SK-N-DZ (cell line): ENCODE measurements around the gene CCDC57.
"Not testable (repeated sequence)": the region's sequence is repeated elsewhere in the genome, so short reads cannot be mapped to it uniquely, and the experiment has no call there.

Experiments used
- DNase-seq: peaks from one replicate; pipeline ENCODE4 v3.0.0-alpha.2; 2015; ENCODE audit warnings: low spot score

The CCDC57 gene

DNA sequence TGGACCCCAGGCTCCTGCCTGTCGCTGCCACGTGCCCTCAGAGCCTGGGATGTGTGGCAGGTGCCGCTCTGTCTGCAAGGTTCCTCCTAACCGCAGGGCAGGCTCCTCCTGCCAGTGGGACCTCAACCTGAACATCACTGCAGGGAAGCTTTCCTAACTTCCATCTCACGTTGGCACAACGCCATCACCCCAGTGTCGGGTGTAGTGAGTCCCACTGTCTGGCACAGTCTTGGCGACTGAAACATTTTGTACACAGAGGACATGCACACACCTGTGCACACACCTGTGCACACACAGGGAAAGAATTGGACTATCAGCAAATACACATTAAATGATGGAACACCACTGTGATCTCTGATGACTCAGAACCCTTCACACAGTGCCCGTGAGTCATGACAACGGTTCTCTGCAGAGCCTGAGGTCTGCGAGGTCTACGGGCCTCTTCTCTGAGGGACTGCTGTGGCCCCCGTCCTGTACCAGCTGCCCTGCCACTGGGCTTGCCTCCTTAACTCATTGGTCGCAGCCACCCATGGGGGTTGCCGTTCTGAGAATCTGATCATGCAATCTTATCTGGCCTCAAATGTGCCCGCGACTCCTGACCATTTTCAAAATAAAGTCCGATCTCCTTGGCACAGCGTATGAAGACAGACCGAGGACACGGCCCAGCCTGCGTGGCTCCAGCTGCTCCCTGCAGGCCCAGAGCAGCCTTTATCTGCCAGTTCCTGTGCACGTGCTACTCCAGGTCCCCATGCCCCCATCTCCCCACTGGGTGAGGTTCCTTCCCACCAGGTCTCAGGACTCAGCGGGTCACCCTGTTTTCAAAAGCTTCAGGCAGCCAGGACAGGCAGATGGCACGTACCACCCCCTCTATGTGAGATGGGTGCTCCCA lies 7.6 kb downstream of the CCDC57 start:
- no peak for DNase-seq

- DNase-seq, result no peak
These were observed 8.7 kb downstream of the CCDC57 start for GRCh38 chr17:82203920-82204319.

GRCh38 chr17:82202981-82203380 lies 9.7 kb downstream of the CCDC57 start:
- no peak for DNase-seq

- DNase-seq, result no peak
These were observed 11.1 kb downstream of the CCDC57 start for GRCh38 chr17:82201498-82201910.

DNA sequence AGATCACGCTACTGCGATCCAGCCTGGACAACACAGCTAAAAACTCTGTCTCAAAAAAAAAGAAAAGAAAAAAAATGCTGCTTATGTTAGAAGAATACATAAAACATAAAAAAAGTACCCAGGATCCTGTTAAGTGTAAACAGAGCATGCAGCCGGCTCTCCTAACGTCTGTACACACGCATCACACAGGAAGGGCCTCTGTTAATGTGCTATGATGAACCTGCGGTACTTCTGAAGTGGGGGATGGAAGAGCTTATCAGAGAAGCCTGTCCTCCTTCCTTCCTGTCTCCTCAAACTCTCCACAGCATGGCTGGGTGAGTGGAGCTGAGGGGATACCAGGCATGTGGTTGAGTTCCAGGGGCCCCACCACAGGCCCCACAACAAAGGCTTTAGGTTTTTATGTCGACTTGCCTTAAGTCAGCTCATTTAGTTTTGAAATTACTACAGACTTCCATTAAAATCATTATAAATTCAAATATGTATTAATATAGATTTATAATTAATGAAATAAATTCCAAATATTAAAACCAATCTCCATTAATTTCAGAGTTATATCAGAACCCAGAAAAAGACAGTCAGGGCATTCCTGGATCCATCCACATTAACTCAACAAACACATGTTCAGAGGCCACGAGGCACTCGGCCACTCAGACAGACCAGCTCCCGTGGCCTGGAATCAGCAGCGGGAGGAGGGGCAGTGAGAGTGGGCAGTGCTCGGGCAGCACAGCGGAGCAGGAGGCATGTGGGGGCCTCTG lies 11.7 kb downstream of the CCDC57 start:
- DNase-seq, result no peak

GRCh38 chr17:82200135-82200534 lies 12.5 kb downstream of the CCDC57 start:
- DNase-seq, result no peak

GRCh38 chr17:82199496-82199895 lies 13.1 kb downstream of the CCDC57 start:
- no peak for DNase-seq

- DNase-seq, result no peak
These were observed 14.6 kb downstream of the CCDC57 start for GRCh38 chr17:82198092-82198491.

DNA sequence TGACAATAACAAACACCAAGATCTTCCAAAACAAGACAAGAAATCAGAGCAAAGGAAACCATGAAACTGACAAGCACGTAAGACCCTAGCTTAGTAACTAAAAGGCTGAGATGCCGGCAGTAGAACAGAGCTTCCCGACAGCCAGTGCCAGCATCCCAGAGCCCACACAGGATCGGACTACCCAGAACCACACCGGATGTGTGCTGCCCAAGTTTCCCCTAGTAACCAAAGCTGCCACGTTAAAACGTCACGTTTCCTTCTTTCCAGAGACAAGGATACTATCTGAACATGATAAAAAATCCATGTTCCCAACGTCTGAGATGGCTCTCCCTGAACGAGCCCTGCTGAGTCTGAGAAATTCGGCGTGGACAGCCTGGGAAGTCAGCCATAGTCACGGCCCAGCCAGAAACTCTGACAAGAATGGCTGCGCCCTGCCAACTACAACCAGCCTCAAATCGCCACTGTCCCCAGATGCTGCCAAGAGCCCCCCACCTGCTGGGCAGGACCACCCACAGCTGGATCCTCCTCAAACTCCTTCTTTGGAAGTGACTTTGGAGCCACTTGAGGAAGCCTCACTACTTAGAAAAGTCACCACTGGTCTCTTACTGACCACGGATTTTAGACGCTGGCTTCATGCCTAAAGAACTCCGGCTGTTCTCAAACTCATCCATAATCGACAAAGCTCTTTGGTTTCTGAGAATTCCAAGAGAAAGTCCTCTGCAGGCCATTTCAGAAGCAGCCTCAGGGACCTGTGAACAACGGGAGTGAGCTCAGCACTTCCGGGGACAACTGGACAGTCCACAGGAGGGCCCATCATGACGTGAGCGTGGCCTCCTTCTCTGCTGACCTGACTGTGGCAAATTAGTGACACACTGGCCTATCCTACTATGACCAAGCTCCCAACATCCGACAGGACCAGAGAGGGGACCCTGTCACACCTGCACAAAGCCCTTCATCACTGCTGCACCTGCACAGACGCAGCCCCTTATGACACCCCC lies 16.7 kb downstream of the CCDC57 start:
- DNase-seq, result no peak

GRCh38 chr17:82194765-82195164 lies 17.9 kb downstream of the CCDC57 start:
- no peak for DNase-seq

DNA sequence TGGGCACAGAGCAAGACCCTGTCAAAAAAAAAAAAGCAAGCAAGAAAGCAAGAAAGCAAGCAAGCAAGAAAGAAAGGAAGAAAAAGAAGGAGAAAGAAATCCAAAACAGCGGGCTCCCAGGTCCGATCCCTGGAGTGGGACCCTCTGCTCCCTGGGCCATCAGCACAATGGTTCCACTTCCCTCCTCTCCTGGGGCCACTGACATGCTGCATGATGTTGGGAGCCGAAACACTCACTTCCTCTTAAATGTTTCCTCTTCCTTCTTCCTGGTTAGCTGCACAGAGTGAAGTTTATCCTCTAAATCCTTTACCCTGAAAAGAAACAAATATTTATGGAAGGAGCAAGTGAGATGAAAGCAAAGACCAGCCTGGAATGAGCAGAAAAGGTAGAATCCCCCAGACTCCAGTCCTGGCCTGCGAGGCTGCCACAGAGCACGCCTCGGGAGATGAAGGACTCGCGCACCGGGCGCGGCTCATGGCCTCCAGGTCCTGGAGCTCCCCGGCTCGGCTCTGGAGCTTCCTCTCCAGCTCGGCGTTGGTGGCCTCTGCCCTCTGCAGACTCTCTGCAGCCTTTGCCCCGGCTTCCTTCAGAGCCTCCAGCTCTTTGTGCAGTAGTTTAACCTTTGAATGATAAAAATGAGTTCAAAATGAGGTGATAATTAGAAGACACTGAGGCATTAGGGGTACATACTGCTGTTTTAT lies 19.0 kb downstream of the CCDC57 start:
- DNase-seq, result no peak

- not testable (repeated sequence) for DNase-seq
These were observed 19.6 kb downstream of the CCDC57 start for GRCh38 chr17:82193050-82193449.

- no peak for DNase-seq
These were observed 24.4 kb downstream of the CCDC57 start for GRCh38 chr17:82188001-82188961.

DNA sequence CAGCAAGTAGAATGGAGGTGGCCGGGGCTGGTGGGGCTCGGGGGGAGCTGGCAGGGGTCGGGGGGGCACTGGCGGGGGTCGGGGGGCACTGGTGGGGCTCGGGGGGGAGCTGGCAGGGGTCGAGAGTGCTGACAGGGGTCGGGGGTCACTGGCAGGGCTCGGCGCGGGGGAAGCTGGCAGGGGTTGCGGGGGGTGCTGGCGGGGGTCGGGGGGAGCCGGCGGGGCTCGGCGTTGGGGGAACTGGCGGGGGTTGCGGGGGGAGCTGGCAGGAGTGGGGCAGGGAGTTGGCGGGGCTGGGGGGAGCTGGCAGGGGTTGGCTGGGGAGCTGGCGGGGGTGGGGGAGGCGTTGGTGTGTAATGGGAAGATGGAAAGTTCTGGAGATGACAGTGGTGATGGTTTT lies 25.1 kb downstream of the CCDC57 start:
- no peak for DNase-seq

DNA sequence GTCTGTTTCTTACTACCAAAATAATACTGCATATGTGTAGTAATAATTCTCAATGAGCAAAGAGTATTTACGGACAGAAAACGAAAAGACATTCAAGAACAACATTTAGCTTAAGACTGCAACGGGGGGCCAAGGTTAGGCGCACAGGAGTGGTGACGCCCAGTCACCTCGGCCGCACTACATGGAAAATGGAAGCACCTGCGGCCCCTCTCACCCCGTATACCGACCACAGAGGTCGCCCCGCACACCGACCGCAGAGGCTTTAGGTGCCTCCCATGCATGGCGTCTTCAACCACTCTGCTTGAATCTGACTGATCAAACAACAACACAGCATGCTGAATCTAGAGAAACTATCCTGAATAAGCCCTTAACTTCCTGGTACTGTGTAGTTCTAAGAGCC lies 26.4 kb downstream of the CCDC57 start:
- DNase-seq, result no peak

DNA sequence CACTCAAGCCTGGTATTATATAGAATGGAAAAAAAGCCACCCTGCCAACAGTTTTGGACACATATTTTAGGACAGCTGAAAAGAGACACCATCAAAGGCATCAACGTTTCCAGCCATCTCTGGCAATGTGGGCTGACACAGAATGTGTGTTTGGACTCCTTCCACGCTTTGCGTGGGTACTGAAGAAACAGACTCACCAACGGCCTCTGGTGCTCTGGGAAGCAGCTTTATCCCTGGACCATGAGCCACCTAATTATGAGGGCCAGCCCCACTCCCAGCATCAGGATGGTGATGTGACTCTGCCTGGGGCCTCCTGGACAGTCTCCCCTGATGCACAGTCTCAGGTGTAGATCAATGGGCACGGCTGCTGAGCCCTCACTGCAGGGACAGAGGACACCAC lies 27.9 kb downstream of the CCDC57 start:
- no peak for DNase-seq

GRCh38 chr17:82180776-82181528 lies 31.7 kb downstream of the CCDC57 start:
- DNase-seq, result no peak

DNA sequence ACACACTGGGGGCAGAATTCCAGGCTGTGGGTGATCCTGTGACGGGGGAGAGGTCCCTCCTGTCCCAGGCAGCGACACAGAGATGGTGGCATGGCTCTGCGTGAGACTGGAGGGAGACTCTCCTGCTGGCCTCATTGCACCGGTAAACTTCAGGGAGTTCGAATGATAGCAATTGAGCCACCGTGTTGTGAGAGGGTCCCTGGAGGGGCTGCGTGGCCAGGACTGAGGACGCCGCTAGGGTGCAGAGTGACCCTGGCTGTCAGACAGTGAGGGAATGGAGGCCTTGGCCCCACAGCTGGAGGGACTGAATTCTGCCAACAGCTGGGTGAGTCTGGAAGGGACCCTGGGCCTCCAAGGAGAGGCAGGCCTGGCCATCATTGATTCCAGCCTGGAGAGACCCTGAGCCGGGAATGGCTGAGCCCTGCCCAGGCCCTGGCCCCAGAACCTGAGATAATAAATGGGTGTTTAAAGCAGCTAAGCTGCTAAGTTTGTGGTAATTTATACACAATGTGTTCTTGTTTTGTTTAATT lies 32.6 kb downstream of the CCDC57 start:
- DNase-seq, result no peak

DNA sequence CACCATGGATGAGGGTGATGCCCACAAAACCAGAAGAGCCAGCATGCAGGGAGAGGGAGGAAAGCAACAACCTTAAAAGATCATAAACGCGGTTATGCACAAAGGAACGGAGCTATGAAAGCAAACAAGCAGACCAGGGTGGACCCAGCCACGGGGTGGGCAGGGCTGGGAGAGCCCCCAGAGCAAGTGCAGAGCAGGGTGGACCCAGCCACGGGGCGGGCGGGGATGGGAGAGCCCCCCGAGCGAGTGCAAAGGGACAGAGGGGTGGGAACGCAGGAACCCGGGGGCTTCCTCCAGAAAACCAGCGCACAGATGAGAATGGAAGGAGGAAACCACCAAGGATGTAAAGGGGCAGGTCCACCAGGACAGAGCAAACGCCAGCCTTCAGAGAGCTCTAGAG lies 33.2 kb downstream of the CCDC57 start:
- DNase-seq, result no peak
